Ureter (tissue), 1 donor: ENCODE results near the gene SUMO3. TPM values are rescaled to one million over a fixed set of nuclear protein-coding genes. Genes with fewer than 3 reads are reported as not detected.

Source experiments
- DNase-seq: peaks from one replicate; pipeline ENCODE4 v3.0.0-alpha.2; 2020; ENCODE audit warnings: low spot score
- total RNA-seq: library from RNA; stranded (reverse); gene quantifications from one replicate; pipeline ENCODE4 v1.2.4, GENCODE V29; 2023
- donor health status: DM: yes; HTN: yes; CAD: no.

SUMO3 gene
- total RNA-seq, 1 donor from 2014 or later, result 73.4 TPM

- DNase-seq, result no peak
Measured at GRCh38 chr21:44759628-44760285, 58.1 kb downstream of the SUMO3 start.

GRCh38 chr21:44758781-44759627 lies 58.9 kb downstream of the SUMO3 start:
- no peak for DNase-seq

DNA sequence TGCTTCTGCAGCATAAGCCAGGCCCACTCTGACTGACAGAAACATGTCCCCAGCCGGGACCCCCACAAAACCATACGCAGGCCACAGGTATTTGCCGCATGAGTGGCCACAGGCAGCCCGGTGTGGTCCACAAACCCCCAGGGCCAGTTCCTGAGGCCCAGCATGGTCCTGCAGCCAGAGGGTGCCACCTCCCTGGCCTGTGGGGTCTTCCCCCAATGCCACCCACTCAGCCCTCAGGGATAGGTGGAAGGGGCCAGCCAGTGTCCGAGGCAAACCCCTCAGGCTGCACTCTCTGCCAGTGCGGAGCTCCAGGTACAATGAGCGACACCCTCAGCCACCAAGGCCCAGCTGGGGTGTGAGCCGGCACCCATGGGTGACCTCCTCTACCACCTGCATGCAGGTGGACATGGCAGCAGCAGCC lies 59.7 kb downstream of the SUMO3 start:
- no peak for DNase-seq

DNA sequence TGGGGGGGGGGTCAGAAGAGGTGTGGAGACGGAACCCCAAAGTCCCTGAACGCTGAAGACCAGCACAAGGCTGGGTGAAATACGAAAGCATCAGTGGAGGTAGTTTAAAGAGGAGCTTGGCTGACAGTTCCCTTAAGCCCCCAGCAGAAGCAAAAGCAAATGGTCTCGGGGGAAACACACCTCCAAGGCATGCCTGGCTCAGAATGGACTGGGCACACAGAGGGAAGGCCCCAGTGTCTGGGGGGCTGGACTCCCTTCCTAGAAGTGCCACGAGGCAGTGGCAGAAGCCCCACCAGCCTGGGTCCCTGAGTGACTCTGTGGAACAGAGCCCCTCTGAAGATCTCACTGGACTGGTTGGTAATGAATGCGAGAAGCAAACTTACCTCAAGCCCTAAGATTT lies 60.1 kb downstream of the SUMO3 start:
- DNase-seq, result no peak

DNA sequence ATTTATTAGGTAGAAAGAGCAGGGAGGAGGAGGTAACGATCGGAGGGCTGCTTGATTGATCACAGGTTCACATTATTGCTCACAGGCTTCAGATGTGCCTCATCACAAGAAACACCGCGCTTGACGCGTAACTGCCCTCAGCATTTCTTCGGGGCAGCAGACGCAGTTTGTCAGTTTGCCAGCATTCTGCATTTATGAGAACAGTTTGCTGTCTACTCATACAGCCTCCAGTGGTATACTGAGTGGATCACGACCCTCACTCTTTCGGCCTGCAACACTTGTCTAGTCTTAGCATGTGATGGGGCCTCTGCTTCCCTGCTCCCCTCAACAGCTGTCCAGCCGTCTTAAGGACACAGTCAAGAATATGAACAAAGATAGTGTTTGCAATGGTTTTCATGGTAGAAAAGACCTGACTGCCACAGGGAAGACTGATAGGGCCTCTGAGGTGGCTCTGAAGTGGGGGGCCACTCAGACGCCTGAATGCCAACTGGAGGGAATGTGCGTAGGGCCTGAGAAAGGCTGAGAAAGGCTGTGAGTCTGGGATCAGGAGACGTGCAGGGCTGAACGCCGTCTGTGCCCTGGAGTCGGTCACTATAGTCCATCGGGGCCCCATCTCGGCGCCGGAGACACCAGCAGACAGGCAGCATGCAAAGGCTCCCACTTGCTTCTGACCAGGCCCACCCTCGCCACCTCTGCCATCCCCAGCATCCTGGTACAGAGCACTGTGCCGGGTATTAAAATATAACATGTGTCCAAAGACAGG lies 61.3 kb downstream of the SUMO3 start:
- DNase-seq, result no peak

Other genes starting within 250 kb of the SUMO3 start
- gene KRTAP10-4, start 244.3 kb downstream of the SUMO3 start, total RNA-seq, result not detected
- not detected for gene KRTAP10-5, start 237.5 kb downstream of the SUMO3 start, total RNA-seq
- not detected for gene KRTAP10-6, start 225.6 kb downstream of the SUMO3 start, total RNA-seq
- not detected for gene KRTAP10-7, start 217.5 kb downstream of the SUMO3 start, total RNA-seq
- gene KRTAP10-8, start 206.0 kb downstream of the SUMO3 start, total RNA-seq, result not detected
- not detected for gene KRTAP10-9, start 191.0 kb downstream of the SUMO3 start, total RNA-seq
- not detected for gene KRTAP10-10, start 180.7 kb downstream of the SUMO3 start, total RNA-seq
- gene KRTAP10-11, start 171.6 kb downstream of the SUMO3 start, total RNA-seq, result not detected
- not detected for gene KRTAP12-4, start 163.4 kb downstream of the SUMO3 start, total RNA-seq
- gene KRTAP12-3, start 160.1 kb downstream of the SUMO3 start, total RNA-seq, result not detected
- gene KRTAP12-2, start 151.1 kb downstream of the SUMO3 start, total RNA-seq, result not detected
- gene KRTAP12-1, start 135.9 kb downstream of the SUMO3 start, total RNA-seq, result not detected
- not detected for gene KRTAP10-12, start 120.9 kb downstream of the SUMO3 start, total RNA-seq
- 0.10 TPM for gene TSPEAR, start 106.5 kb downstream of the SUMO3 start, total RNA-seq
- gene UBE2G2, start 16.2 kb downstream of the SUMO3 start, total RNA-seq, result 126 TPM
- gene PTTG1IP, start 55.6 kb upstream of the SUMO3 start, total RNA-seq, result 181 TPM
- gene ITGB2, start 102.8 kb upstream of the SUMO3 start, total RNA-seq, result 35.7 TPM
- 32.4 TPM for gene SLX9, start 122.0 kb upstream of the SUMO3 start, total RNA-seq